ENCODE data around the gene UBXN1. TPM values are rescaled to one million over a fixed set of nuclear protein-coding genes. Genes with fewer than 3 reads are reported as not detected.

The UBXN1 gene
- total RNA-seq, 4 donors from 2014 or later: 135 to 196 (median 167) TPM

DNA sequence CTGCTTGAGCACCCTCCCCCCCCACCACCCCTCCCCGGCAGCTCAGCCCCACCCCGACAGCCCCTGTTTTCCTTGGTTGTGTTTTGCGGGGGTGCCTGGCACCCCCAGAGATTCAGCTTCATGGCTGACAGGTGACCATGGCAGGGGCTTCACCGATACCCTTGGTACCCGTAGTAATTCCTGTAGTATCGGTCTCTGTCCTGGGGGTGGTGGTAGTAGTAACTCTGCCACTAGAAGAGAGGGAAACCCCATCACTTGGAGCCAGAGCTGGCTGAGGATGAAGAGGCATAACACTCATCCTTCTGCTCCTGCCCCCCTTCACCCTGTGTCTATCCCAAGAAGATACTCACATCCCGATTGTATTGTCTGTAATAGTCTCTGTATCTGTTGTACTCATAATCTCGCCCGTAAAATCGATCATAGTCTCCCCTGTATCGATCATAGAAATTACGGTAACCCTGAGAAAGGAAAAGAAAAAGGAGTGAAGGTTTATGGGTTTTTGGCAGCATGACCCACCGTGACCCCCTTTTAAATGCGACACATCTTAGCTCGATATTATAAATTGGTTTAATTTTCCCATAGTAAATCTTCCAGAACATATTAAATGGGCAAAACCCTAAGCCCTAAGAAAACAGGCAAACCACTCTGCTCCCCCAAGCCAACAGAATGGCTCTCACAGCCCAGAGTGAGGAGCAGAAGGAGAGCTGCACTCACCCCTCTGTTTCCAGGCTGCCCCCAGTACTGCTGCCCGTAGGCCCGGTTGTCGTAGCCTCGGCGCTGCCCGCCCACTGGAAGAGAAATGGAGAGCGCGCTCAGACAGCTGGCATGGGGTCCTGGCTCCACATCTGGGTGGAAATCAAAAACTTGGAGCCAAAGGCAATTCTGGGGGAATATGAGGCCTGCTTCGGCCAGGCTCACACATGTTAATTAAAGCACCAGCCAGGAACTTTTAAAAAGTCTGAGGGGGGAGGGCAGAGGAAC, 36.6 kb upstream of the UBXN1 start:
- DNase-seq (ENCODE audit: low spot score) (no peak), ATAC-seq (ENCODE audit: low FRiP score) (no peak)
- TF ChIP-seq, protein P1, sequence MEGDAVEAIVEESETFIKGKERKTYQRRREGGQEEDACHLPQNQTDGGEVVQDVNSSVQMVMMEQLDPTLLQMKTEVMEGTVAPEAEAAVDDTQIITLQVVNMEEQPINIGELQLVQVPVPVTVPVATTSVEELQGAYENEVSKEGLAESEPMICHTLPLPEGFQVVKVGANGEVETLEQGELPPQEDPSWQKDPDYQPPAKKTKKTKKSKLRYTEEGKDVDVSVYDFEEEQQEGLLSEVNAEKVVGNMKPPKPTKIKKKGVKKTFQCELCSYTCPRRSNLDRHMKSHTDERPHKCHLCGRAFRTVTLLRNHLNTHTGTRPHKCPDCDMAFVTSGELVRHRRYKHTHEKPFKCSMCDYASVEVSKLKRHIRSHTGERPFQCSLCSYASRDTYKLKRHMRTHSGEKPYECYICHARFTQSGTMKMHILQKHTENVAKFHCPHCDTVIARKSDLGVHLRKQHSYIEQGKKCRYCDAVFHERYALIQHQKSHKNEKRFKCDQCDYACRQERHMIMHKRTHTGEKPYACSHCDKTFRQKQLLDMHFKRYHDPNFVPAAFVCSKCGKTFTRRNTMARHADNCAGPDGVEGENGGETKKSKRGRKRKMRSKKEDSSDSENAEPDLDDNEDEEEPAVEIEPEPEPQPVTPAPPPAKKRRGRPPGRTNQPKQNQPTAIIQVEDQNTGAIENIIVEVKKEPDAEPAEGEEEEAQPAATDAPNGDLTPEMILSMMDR (IDR thresholded peaks at IDR 0.05): no peak

DNA sequence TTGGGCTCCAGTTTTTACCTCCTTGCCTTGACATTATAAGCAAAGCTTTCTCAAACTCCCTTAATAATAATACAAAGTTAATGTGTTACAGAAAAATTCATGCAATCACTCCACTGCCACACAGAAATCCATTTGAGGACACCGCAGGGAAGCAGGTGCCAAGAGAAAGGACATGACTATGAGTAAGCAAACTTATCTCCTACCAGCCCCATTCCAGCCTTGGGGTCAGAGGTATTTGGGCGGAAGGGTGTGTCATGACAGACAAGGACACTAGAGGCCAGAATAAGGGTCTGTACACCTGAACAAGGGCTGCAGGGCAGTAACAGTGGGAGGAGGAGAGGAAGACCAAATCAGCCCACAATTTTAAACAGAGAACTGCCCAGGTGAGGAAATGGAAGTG, 34.5 kb upstream of the UBXN1 start:
- no peak for ATAC-seq (ENCODE audit: low FRiP score)
- TF ChIP-seq, protein P1 (IDR thresholded peaks at IDR 0.05): no peak
- DNase-seq (ENCODE audit: low spot score): no peak

DNA sequence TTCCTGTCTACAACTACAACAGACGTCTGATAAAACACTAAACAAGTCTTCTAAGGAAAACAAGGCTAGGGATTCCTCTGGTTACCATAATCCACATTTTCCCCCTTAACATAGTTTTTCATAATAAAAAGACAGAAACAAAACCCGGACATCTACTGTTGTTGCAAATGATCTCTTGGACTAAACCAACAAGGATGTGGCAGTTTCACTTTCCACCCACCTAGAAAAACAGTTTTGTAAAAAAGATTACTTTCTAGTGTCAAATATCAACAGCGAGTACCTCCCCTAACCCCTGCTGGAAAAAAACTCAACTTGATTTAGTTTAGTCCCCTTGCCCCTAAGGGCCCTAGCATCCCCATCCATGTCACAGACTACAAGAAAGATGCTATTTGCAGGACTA, 34.0 kb upstream of the UBXN1 start:
- TF ChIP-seq, protein P1 (IDR thresholded peaks at IDR 0.05): no peak
- ATAC-seq (ENCODE audit: low FRiP score) (no peak), DNase-seq (ENCODE audit: low spot score) (no peak)

DNA sequence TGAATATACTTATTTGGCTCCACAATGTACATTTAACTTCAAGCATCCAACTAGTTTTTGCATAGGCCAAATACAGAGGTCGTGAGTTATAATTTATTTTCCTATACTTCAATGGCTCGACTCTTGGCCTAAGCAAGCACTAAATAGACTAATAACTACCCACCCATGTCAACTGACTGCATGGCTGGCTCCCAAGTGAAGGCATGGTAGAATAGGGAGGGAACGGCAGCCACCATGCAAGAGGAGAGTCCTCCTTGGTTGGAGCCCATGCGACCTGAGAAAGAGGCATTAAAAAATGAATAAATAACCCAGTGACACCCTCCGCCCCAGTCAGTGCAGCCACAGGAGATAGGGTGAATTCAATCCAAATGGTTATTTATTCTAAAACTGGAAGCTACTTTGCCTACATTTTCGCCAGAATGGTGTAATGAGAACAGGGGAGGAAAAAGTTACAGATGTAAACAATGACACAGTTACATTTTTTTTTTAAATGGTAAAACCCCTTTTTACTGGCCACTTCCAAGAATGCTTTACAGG, 33.5 kb upstream of the UBXN1 start:
- DNase-seq (ENCODE audit: low spot score) (no peak), ATAC-seq (ENCODE audit: low FRiP score) (no peak)
- TF ChIP-seq, protein P1 (IDR thresholded peaks at IDR 0.05): no peak

DNA sequence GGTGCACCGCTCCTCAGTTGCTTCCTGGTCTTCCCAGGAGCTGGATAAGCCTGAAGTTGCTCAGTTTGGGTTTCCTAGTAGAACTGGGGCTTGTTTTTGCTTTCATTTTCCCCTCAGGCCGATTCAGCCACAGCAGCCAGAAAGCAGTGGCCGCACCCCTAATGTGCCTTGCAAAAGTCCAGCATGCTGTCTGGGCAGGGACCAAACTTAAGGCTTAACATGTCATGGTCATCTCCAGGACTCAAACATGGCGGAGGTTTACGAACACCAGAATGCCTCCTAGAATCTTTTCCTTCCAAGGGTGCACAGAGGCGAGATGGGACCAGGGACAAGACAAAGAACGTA, 31.1 kb upstream of the UBXN1 start:
- TF ChIP-seq, protein P1 (IDR thresholded peaks at IDR 0.05): no peak
- ATAC-seq (ENCODE audit: low FRiP score) (no peak), DNase-seq (ENCODE audit: low spot score) (no peak)

DNA sequence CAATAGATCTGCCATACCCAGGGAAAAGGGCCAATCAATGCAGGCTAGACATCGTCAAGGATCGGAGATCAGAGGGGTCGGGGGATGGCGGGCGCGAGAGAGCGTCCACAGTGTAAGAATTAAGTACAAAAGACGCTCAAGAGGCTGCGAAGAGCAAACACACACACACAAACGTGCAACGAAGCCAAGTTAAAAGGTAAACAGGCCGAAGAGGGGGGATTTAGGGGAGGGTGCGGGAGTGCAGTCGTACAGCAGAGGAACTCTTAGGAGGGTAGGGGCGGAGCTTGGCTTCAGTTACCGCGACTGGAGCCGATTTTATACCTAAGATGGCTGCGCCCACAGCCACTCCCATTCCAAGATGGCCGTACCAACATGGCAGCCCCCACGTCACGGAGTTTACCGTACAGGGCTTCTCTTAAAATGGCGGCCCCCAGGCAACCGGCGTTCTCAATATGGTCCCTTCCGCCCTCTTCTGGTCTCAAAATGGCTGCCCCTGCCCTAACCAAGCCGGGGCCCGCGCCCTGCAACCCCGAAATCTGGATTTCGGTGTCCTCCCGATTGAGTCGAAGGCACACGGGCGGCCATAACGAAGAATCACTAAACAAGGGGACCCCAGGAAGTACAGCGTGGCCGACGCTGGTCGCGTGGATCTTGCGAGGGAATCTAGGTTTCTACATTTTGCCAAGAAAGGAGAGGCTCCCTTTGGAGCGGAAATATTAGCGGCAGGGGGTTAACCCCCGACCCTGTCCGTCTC, 30.6 kb upstream of the UBXN1 start:
- DNase-seq (ENCODE audit: low spot score): peak; percentile 89
- ATAC-seq (ENCODE audit: low FRiP score): peak; percentile 90
- TF ChIP-seq, protein P1 (IDR thresholded peaks at IDR 0.05): no peak

All from omental fat pad (tissue), 4 donors.